Activated CD4-positive, alpha-beta T cell treated with anti-CD3 and anti-CD28 coated beads, Interleukin-10, Interleukin-2, amounts not matched to agents 100 ng/mL and 50 ng/mL, durations not matched to agents 16 hours and 8 hours (primary cell): ENCODE results near the gene CCDC88C.
A peak's percentile ranks its signal among the peaks of the same experiment; 100 is the strongest.

Experiments used
- DNase-seq: peaks from one replicate; pipeline ENCODE4 v3.0.0-alpha.2; 2020

The CCDC88C gene

GRCh38 chr14:91324606-91325575 is 92.7 kb downstream of the CCDC88C start:
- no peak for DNase-seq

GRCh38 chr14:91323671-91324605 is 93.7 kb downstream of the CCDC88C start:
- peak; percentile 94 for DNase-seq

- no peak for DNase-seq
Observed at GRCh38 chr14:91323031-91323430, 94.6 kb downstream of the CCDC88C start.

GRCh38 chr14:91322623-91323022 is 95.0 kb downstream of the CCDC88C start:
- DNase-seq: no peak

- no peak for DNase-seq
Observed at GRCh38 chr14:91321131-91321530, 96.5 kb downstream of the CCDC88C start.

- DNase-seq: no peak
Observed at GRCh38 chr14:91320266-91320665, 97.4 kb downstream of the CCDC88C start.

- no peak for DNase-seq
Observed at GRCh38 chr14:91318911-91319310, 98.7 kb downstream of the CCDC88C start.

- peak; percentile 79 for DNase-seq
Observed at GRCh38 chr14:91317381-91318308, 100.0 kb downstream of the CCDC88C start.

GRCh38 chr14:91316761-91317160 is 100.9 kb downstream of the CCDC88C start:
- no peak for DNase-seq

GRCh38 chr14:91315844-91316267 is 101.8 kb downstream of the CCDC88C start:
- DNase-seq: peak; percentile 96

GRCh38 chr14:91313852-91314251 is 103.8 kb downstream of the CCDC88C start:
- DNase-seq: no peak

- DNase-seq: no peak
Observed at GRCh38 chr14:91313154-91313850, 104.3 kb downstream of the CCDC88C start.

GRCh38 chr14:91311284-91311662 is 106.3 kb downstream of the CCDC88C start:
- peak; percentile 83 for DNase-seq

- peak; percentile 38 for DNase-seq
Observed at GRCh38 chr14:91310606-91311283, 106.9 kb downstream of the CCDC88C start.

GRCh38 chr14:91309756-91310280 is 107.8 kb downstream of the CCDC88C start:
- DNase-seq: no peak

- DNase-seq: no peak
Observed at GRCh38 chr14:91308337-91308736, 109.3 kb downstream of the CCDC88C start.

GRCh38 chr14:91307652-91308051 is 110.0 kb downstream of the CCDC88C start:
- no peak for DNase-seq

GRCh38 chr14:91307046-91307445 is 110.6 kb downstream of the CCDC88C start:
- no peak for DNase-seq

GRCh38 chr14:91306547-91306946 is 111.1 kb downstream of the CCDC88C start:
- DNase-seq: no peak

GRCh38 chr14:91305650-91306431 is 111.8 kb downstream of the CCDC88C start:
- no peak for DNase-seq
